HG03520 (cell line): ENCODE results near the gene KLC1.
"Not testable (repeated sequence)": the region's sequence is repeated elsewhere in the genome, so short reads cannot be mapped to it uniquely, and the experiment has no call there.

Experiments
- ATAC-seq: cut with Tn5 transposase; IDR thresholded peaks from one replicate; pipeline ENCODE4 v1.9.1; 2021; ENCODE audit warnings: mild to moderate bottlenecking, moderate library complexity; ENCODE audit not compliant: unreplicated experiment

Gene KLC1

GRCh38 chr14:103624860-103625259 lies 4.2 kb upstream of the KLC1 start:
- ATAC-seq, result no peak

GRCh38 chr14:103625356-103626095 lies 3.5 kb upstream of the KLC1 start:
- no peak for ATAC-seq

- ATAC-seq, result no peak
Measured at GRCh38 chr14:103626146-103626850, 2.7 kb upstream of the KLC1 start.

- ATAC-seq, result no peak
Measured at GRCh38 chr14:103627073-103628025, 1.7 kb upstream of the KLC1 start.

GRCh38 chr14:103628221-103628683 lies 759 bp upstream of the KLC1 start:
- no peak for ATAC-seq

GRCh38 chr14:103629503-103630121 lies 601 bp downstream of the KLC1 start:
- ATAC-seq, result no peak

- no peak for ATAC-seq
Measured at GRCh38 chr14:103630364-103631108, 1.5 kb downstream of the KLC1 start.

- ATAC-seq, result no peak
Measured at GRCh38 chr14:103633391-103633790, 4.4 kb downstream of the KLC1 start.

- no peak for ATAC-seq
Measured at GRCh38 chr14:103634156-103634555, 5.1 kb downstream of the KLC1 start.

- ATAC-seq, result no peak
Measured at GRCh38 chr14:103638594-103638993, 9.6 kb downstream of the KLC1 start.

GRCh38 chr14:103641161-103641560 lies 12.2 kb downstream of the KLC1 start:
- no peak for ATAC-seq

GRCh38 chr14:103646189-103646588 lies 17.2 kb downstream of the KLC1 start:
- no peak for ATAC-seq

GRCh38 chr14:103649001-103649400 lies 20.0 kb downstream of the KLC1 start:
- no peak for ATAC-seq

GRCh38 chr14:103650213-103650612 lies 21.2 kb downstream of the KLC1 start:
- ATAC-seq, result no peak

GRCh38 chr14:103651585-103651984 lies 22.6 kb downstream of the KLC1 start:
- ATAC-seq, result no peak

- no peak for ATAC-seq
Measured at GRCh38 chr14:103652806-103653205, 23.8 kb downstream of the KLC1 start.

- ATAC-seq, result not testable (repeated sequence)
Measured at GRCh38 chr14:103653336-103653735, 24.3 kb downstream of the KLC1 start.

GRCh38 chr14:103653805-103654204 lies 24.8 kb downstream of the KLC1 start:
- ATAC-seq, result no peak

- no peak for ATAC-seq
Measured at GRCh38 chr14:103654619-103655018, 25.6 kb downstream of the KLC1 start.
